ENCODE data around the gene SLC25A6. TPM values are rescaled to one million over a fixed set of nuclear protein-coding genes. Genes with fewer than 3 reads are reported as not detected.

The SLC25A6 gene
- total and polyA plus RNA-seq, 2 of the 13 experiments (the other 11 are each of a cell fraction or from before 2014, with no cell fraction given) = 138 to 581 TPM

DNA sequence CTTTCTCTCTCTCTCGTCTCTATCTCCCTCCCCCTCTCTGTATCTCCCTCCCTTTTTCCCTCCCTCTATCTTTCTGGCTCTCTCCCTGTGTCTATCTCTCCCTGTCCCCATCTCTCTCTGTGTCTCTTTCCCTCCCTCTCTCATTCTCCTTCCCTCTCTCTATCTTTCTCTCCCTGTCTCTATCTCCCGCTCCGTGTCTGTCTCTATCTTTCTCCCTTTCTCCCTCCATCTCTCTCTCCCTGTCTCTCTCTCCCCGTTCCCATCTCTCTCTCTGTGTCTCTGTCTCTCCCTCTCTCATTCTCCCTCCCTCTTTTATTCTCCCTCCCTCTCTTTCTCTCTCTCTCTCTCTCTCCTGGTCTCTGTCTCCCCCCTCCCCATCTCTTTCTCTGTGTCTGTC is 32.4 kb downstream of the SLC25A6 start (continued):
- TF ChIP-seq, protein P1, sequence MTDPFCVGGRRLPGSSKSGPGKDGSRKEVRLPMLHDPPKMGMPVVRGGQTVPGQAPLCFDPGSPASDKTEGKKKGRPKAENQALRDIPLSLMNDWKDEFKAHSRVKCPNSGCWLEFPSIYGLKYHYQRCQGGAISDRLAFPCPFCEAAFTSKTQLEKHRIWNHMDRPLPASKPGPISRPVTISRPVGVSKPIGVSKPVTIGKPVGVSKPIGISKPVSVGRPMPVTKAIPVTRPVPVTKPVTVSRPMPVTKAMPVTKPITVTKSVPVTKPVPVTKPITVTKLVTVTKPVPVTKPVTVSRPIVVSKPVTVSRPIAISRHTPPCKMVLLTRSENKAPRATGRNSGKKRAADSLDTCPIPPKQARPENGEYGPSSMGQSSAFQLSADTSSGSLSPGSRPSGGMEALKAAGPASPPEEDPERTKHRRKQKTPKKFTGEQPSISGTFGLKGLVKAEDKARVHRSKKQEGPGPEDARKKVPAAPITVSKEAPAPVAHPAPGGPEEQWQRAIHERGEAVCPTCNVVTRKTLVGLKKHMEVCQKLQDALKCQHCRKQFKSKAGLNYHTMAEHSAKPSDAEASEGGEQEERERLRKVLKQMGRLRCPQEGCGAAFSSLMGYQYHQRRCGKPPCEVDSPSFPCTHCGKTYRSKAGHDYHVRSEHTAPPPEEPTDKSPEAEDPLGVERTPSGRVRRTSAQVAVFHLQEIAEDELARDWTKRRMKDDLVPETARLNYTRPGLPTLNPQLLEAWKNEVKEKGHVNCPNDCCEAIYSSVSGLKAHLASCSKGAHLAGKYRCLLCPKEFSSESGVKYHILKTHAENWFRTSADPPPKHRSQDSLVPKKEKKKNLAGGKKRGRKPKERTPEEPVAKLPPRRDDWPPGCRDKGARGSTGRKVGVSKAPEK (CRISPR knock-in tag; IDR thresholded peaks at IDR 0.05; ENCODE audit: borderline replicate concordance) = no peak
- no peak for TF ChIP-seq GABPB1 (CRISPR knock-in tag; IDR thresholded peaks at IDR 0.05)
- TF ChIP-seq, protein P2, sequence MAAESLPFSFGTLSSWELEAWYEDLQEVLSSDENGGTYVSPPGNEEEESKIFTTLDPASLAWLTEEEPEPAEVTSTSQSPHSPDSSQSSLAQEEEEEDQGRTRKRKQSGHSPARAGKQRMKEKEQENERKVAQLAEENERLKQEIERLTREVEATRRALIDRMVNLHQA (CRISPR knock-in tag; IDR thresholded peaks at IDR 0.05) = no peak
- TF ChIP-seq U2AF2 (IDR thresholded peaks at IDR 0.05; ENCODE audit: low read depth, low read length) = no peak
- TF ChIP-seq KDM3A (CRISPR knock-in tag; IDR thresholded peaks at IDR 0.05; ENCODE audit: low read depth) = no peak
- TF ChIP-seq ZNF143 (CRISPR knock-in tag; IDR thresholded peaks at IDR 0.05) = no peak
- TF ChIP-seq RARA (CRISPR knock-in tag; IDR thresholded peaks at IDR 0.05) = no peak
- TF ChIP-seq DMAP1 (CRISPR knock-in tag; IDR thresholded peaks at IDR 0.05) = no peak
- TF ChIP-seq, protein P3, sequence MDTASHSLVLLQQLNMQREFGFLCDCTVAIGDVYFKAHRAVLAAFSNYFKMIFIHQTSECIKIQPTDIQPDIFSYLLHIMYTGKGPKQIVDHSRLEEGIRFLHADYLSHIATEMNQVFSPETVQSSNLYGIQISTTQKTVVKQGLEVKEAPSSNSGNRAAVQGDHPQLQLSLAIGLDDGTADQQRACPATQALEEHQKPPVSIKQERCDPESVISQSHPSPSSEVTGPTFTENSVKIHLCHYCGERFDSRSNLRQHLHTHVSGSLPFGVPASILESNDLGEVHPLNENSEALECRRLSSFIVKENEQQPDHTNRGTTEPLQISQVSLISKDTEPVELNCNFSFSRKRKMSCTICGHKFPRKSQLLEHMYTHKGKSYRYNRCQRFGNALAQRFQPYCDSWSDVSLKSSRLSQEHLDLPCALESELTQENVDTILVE (CRISPR knock-in tag; IDR thresholded peaks at IDR 0.05) = no peak
- TF ChIP-seq REL (CRISPR knock-in tag; conservative IDR thresholded peaks at IDR 0.05) = no peak
